ENCODE results near the gene ARHGAP6.

Gene ARHGAP6

GRCh38 chrX:11105080-11105479 is 560.6 kb downstream of the ARHGAP6 start:
- peaks cover 7% of the 10 kb centered on the region for H3K4me1 Mint-ChIP-seq (ENCODE audit: low read depth)
- intact Hi-C loops (cut with micrococcal nuclease), result no loop called here
- no peaks in the 10 kb centered on the region for H3K9me3 Mint-ChIP-seq
- no peak overlapping the region for H3K4me3 Mint-ChIP-seq
- no peak overlapping the region for H3K27ac Mint-ChIP-seq
- H3K36me3 Mint-ChIP-seq (ENCODE audit: low read depth), result no peaks in the 10 kb centered on the region
- no peaks in the 10 kb centered on the region for H3K27me3 Mint-ChIP-seq

GRCh38 chrX:11103751-11104150 is 562.0 kb downstream of the ARHGAP6 start:
- Mint-ChIP-seq H3K4me1 (ENCODE audit: low read depth) (peaks cover 7% of the 10 kb centered on the region), H3K4me3 (no peak overlapping the region), H3K27ac (no peak overlapping the region), H3K27me3 (no peaks in the 10 kb centered on the region), H3K9me3 (no peaks in the 10 kb centered on the region), H3K36me3 (ENCODE audit: low read depth) (no peaks in the 10 kb centered on the region)
- intact Hi-C loops (cut with micrococcal nuclease), result no loop called here

GRCh38 chrX:11103006-11103405 is 562.7 kb downstream of the ARHGAP6 start:
- Mint-ChIP-seq H3K27me3 (no peaks in the 10 kb centered on the region), H3K27ac (no peak overlapping the region), H3K4me1 (ENCODE audit: low read depth) (peaks cover 7% of the 10 kb centered on the region), H3K9me3 (no peaks in the 10 kb centered on the region), H3K36me3 (ENCODE audit: low read depth) (no peaks in the 10 kb centered on the region), H3K4me3 (no peak overlapping the region)
- intact Hi-C loops (cut with micrococcal nuclease), result no loop called here

- intact Hi-C loops (cut with micrococcal nuclease), result no loop called here
- Mint-ChIP-seq H3K36me3 (ENCODE audit: low read depth) (no peaks in the 10 kb centered on the region), H3K27me3 (no peaks in the 10 kb centered on the region), H3K4me3 (no peak overlapping the region), H3K27ac (no peak overlapping the region), H3K9me3 (no peaks in the 10 kb centered on the region), H3K4me1 (ENCODE audit: low read depth) (peaks cover 7% of the 10 kb centered on the region)
These were observed 565.3 kb downstream of the ARHGAP6 start for GRCh38 chrX:11100281-11101035.

GRCh38 chrX:11099465-11099864 is 566.3 kb downstream of the ARHGAP6 start:
- intact Hi-C loops (cut with micrococcal nuclease), result no loop called here
- Mint-ChIP-seq H3K27me3 (no peaks in the 10 kb centered on the region), H3K4me3 (no peak overlapping the region), H3K36me3 (ENCODE audit: low read depth) (no peaks in the 10 kb centered on the region), H3K27ac (no peak overlapping the region), H3K9me3 (no peaks in the 10 kb centered on the region), H3K4me1 (ENCODE audit: low read depth) (peaks cover 7% of the 10 kb centered on the region)

GRCh38 chrX:11097933-11098332 is 567.8 kb downstream of the ARHGAP6 start:
- intact Hi-C loops (cut with micrococcal nuclease), result no loop called here
- Mint-ChIP-seq H3K4me3 (no peak overlapping the region), H3K27ac (no peak overlapping the region), H3K27me3 (no peaks in the 10 kb centered on the region), H3K4me1 (ENCODE audit: low read depth) (peaks cover 7% of the 10 kb centered on the region), H3K9me3 (no peaks in the 10 kb centered on the region), H3K36me3 (ENCODE audit: low read depth) (no peaks in the 10 kb centered on the region)

- Mint-ChIP-seq H3K9me3 (peaks cover 25% of the 10 kb centered on the region), H3K27me3 (no peaks in the 10 kb centered on the region), H3K36me3 (ENCODE audit: low read depth) (no peaks in the 10 kb centered on the region), H3K4me3 (no peak overlapping the region), H3K4me1 (ENCODE audit: low read depth) (no peaks in the 10 kb centered on the region), H3K27ac (no peak overlapping the region)
- intact Hi-C loops (cut with micrococcal nuclease), result no loop called here
These were observed 575.9 kb downstream of the ARHGAP6 start for GRCh38 chrX:11089802-11090201.

All from dendritic cell treated with granulocyte-macrophage colony-stimulating factor and Interleukin-4, amounts not matched to agents 40 ng/mL and 50 ng/mL, for 4 days (primary cell).